B cell (primary cell): ENCODE measurements around the gene NR6A1. TPM values are rescaled to one million over a fixed set of nuclear protein-coding genes. Genes with fewer than 3 reads are reported as not detected.

Experiments
- ATAC-seq: fragments of 200-7000 bp; cut with Tn5 transposase; one replicate; pipeline ENCODE4 v1.10.0; 2021; ENCODE audit warnings: low read depth, mild to moderate bottlenecking, moderate number of reproducible peaks, moderate library complexity
- CTCF ChIA-PET: fragments of 350-600 bp; sonication (Branson Sonifier 250); formaldehyde crosslinking; loops from one replicate; lab custom pipeline; 2021; ENCODE audit warnings: antibody characterized with exemption, inconsistent platforms; lab: Charles Lee
- POLR2A ChIA-PET: fragments of 350-600 bp; sonication (Branson Sonifier 250); formaldehyde crosslinking; loops from one replicate; lab custom pipeline; 2021; ENCODE audit warnings: antibody characterized with exemption; lab: Charles Lee
- DNase-seq: peaks from one replicate; pipeline ENCODE4 v3.0.0; 2013
- H2AFZ ChIP-seq: 2 replicates; pipeline ENCODE4 v1.6.1; 2012; ENCODE audit warnings: mild to moderate bottlenecking, low read depth, low read length; ENCODE audit not compliant: insufficient read depth, poor library complexity, severe bottlenecking
- H3K27ac ChIP-seq, 2 donors: 1 replicate in 1 of 2; 2 replicates in 1 of 2; pipeline ENCODE4 v1.5.1; 2012 to 2013; ENCODE audit warnings: low read length in 2 of 2, mild to moderate bottlenecking in 2 of 2, moderate library complexity in 1 of 2
- H3K27me3 ChIP-seq, 4 experiments: fragments of 200-600 bp in 1 of 4; sonication (generic) in 1 of 4; replicated peaks in 1 of 4; 1 replicate in 2 of 4; 2 replicates in 2 of 4; pipeline versions ENCODE4 v1.6.1 to v1.7.0; 2013 to 2016; ENCODE audit warnings: low read length in 3 of 4, mild to moderate bottlenecking in 2 of 4, mixed read lengths in 1 of 4, moderate library complexity in 1 of 4; ENCODE audit not compliant: insufficient read depth in 4 of 4, control insufficient read depth in 3 of 4; ENCODE audit errors: control extremely low read depth in 1 of 4
- H3K36me3 ChIP-seq, 2 experiments: replicated peaks in 1 of 2; 1 replicate in 1 of 2; 2 replicates in 1 of 2; pipeline versions ENCODE4 v1.6.1 to v1.7.1; 2013; ENCODE audit warnings: low read length in 1 of 2; ENCODE audit not compliant: insufficient read depth in 2 of 2, control insufficient read depth in 1 of 2; ENCODE audit errors: control extremely low read depth in 1 of 2, extremely low read depth in 1 of 2
- H3K4me1 ChIP-seq, 2 donors: fragments of 200-600 bp in 1 of 2; sonication (generic) in 1 of 2; 1 replicate in 1 of 2; 2 replicates in 1 of 2; pipeline versions ENCODE4 v1.5.1 to v1.6.1; 2013 to 2017; ENCODE audit warnings: low read length in 2 of 2; ENCODE audit not compliant: control insufficient read depth in 2 of 2, insufficient read depth in 2 of 2
- H3K4me2 ChIP-seq: replicated peaks from 2 replicates; pipeline ENCODE3; 2012; ENCODE audit warnings: mild to moderate bottlenecking, low read depth, low read length; ENCODE audit not compliant: poor library complexity, severe bottlenecking
- H3K4me3 ChIP-seq, 5 experiments: fragments of 200-600 bp in 1 of 5; sonication (generic) in 1 of 5; 1 replicate in 3 of 5; 2 replicates in 2 of 5; pipeline versions ENCODE4 v1.5.1 to v1.7.0; 2011 to 2016; ENCODE audit warnings: low read length in 4 of 5, mild to moderate bottlenecking in 4 of 5, low read depth in 2 of 5, control low read depth in 1 of 5, moderate library complexity in 1 of 5; ENCODE audit not compliant: insufficient read depth in 1 of 5; ENCODE audit errors: control extremely low read depth in 1 of 5, extremely low read depth in 1 of 5
- H3K79me2 ChIP-seq: fragments of 200-600 bp; sonication (generic); one replicate; pipeline ENCODE4 v1.6.0; 2016; ENCODE audit warnings: low read length; ENCODE audit not compliant: control insufficient read depth, insufficient read depth
- H3K9ac ChIP-seq: fragments of 200-600 bp; sonication (generic); 2 replicates; pipeline ENCODE4 v1.6.1; 2017; ENCODE audit warnings: mild to moderate bottlenecking, low read length, moderate library complexity
- H3K9me3 ChIP-seq, 3 donors: one replicate each; pipeline versions ENCODE4 v1.6.1 to v1.7.1; 2013; ENCODE audit warnings: low read length in 2 of 3; ENCODE audit not compliant: control insufficient read depth in 2 of 3, insufficient read depth in 1 of 3; ENCODE audit errors: control extremely low read depth in 1 of 3
- H4K20me1 ChIP-seq: 2 replicates; pipeline ENCODE4 v1.6.0; 2012; ENCODE audit warnings: mild to moderate bottlenecking, low read length; ENCODE audit not compliant: insufficient read depth, control insufficient read depth, poor library complexity, severe bottlenecking
- H3K27ac Mint-ChIP-seq: one replicate; pipeline ENCODE4 v1.8.0; 2021; ENCODE audit warnings: mixed read lengths
- H3K27me3 Mint-ChIP-seq: one replicate; pipeline ENCODE4 v1.8.0; 2021; ENCODE audit warnings: mixed read lengths
- H3K4me1 Mint-ChIP-seq: one replicate; pipeline ENCODE4 v1.8.0; 2021; ENCODE audit warnings: mixed read lengths
- H3K4me3 Mint-ChIP-seq: one replicate; pipeline ENCODE4 v1.8.0; 2021; ENCODE audit warnings: mixed read lengths
- H3K9me3 Mint-ChIP-seq: one replicate; pipeline ENCODE4 v1.8.0; 2022; ENCODE audit warnings: mixed read lengths; ENCODE audit not compliant: insufficient read depth
- EZH2 ChIP-seq: IDR thresholded peaks from 2 replicates; pipeline ENCODE4 v1.6.1; 2012; ENCODE audit warnings: borderline replicate concordance, low read depth, mild to moderate bottlenecking, moderate library complexity, low read length; ENCODE audit not compliant: insufficient read depth, poor library complexity, severe bottlenecking
- WGBS: methylation state at CpG from one replicate; pipeline ENCODE4 v1.1.5; 2013; ENCODE audit warnings: missing lambda C conversion rate; ENCODE audit not compliant: insufficient coverage; 5-methylcytosine and 5-hydroxymethylcytosine counted together
- intact Hi-C: fragments of 100-400 bp; cut with micrococcal nuclease; formaldehyde crosslinking; loops from one replicate; pipeline ENCODE4 v1.10.0; 2022
- polyA plus RNA-seq: library from polyadenylated mRNA; depleted of rRNA; stranded (reverse); fragments of >200 nt; gene quantifications from 2 replicates; pipeline ENCODE4 v1.2.3, GENCODE V29; 2012
- total RNA-seq, 2 donors: library from RNA; stranded (reverse); fragments of 120-200 nt in 1 of 2; gene quantifications; 1 replicate in 1 of 2; 2 replicates in 1 of 2; pipeline versions ENCODE4 v1.2.3 to v1.2.4, GENCODE V29; 2013 to 2022
- TF ChIP-seq, protein P1 (sequence below): fragments of 200-600 bp; IDR thresholded peaks from one replicate; pipeline ENCODE4 v1.8.0; 2022; ENCODE audit warnings: antibody characterized with exemption, mild to moderate bottlenecking

The NR6A1 gene
- total and polyA plus RNA-seq, 2 donors (not counting 1 experiment from before 2014, with no cell fraction given): 0.09 to 0.67 TPM

DNA sequence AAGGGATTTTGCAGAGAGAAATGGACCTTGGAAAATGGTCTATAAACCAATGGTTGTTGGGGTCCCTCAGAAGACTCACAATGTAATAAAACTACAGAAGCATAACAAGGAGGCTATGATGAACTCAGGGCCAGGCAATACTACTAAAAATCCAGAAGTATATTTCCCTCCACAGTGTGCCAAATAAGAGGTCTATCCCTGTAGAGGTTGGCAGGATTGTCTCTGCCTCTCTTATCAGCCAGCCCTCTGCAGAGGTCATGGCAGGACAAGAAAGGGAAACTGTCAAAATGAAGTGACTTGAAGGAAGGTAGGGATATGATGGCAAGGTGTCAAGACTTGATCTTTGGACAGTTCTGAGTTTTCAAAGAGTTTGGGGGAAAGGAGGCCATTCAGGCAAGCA, 148.2 kb downstream of the NR6A1 start:
- Mint-ChIP-seq H3K4me3 (no peak overlapping the region), H3K4me1 (no peaks in the 10 kb centered on the region), H3K27me3 (no peaks in the 10 kb centered on the region), H3K9me3 (no peaks in the 10 kb centered on the region), H3K27ac (no peak overlapping the region)
- DNase-seq (no peak), ATAC-seq (no peak)
- H2AFZ ChIP-seq: no peak overlapping the region
- no peaks in the 10 kb centered on the region for H3K9me3 ChIP-seq
- intact Hi-C loops: no loop called here
- H3K4me2 ChIP-seq: no peak overlapping the region
- ChIA-PET CTCF (interaction anchor here (1.1 to 4.7 kb wide), 2 partner anchors 33 to 89 kb away, joined by 3 to 25 read pairs; no protein-coding TSS in a partner anchor), POLR2A (no interaction called here)
- no peaks in the 10 kb centered on the region for H3K4me1 ChIP-seq
- H3K79me2 ChIP-seq: no peaks in the 10 kb centered on the region
- no peak overlapping the region for H3K4me3 ChIP-seq
- TF ChIP-seq, protein P1, sequence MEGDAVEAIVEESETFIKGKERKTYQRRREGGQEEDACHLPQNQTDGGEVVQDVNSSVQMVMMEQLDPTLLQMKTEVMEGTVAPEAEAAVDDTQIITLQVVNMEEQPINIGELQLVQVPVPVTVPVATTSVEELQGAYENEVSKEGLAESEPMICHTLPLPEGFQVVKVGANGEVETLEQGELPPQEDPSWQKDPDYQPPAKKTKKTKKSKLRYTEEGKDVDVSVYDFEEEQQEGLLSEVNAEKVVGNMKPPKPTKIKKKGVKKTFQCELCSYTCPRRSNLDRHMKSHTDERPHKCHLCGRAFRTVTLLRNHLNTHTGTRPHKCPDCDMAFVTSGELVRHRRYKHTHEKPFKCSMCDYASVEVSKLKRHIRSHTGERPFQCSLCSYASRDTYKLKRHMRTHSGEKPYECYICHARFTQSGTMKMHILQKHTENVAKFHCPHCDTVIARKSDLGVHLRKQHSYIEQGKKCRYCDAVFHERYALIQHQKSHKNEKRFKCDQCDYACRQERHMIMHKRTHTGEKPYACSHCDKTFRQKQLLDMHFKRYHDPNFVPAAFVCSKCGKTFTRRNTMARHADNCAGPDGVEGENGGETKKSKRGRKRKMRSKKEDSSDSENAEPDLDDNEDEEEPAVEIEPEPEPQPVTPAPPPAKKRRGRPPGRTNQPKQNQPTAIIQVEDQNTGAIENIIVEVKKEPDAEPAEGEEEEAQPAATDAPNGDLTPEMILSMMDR: no peak
- no peak for TF ChIP-seq EZH2
- H3K27me3 ChIP-seq: no peaks in the 10 kb centered on the region
- H3K27ac ChIP-seq: no peak overlapping the region
- no peak overlapping the region for H3K9ac ChIP-seq
- no peaks in the 10 kb centered on the region for H4K20me1 ChIP-seq
- no peaks in the 10 kb centered on the region for H3K36me3 ChIP-seq

DNA sequence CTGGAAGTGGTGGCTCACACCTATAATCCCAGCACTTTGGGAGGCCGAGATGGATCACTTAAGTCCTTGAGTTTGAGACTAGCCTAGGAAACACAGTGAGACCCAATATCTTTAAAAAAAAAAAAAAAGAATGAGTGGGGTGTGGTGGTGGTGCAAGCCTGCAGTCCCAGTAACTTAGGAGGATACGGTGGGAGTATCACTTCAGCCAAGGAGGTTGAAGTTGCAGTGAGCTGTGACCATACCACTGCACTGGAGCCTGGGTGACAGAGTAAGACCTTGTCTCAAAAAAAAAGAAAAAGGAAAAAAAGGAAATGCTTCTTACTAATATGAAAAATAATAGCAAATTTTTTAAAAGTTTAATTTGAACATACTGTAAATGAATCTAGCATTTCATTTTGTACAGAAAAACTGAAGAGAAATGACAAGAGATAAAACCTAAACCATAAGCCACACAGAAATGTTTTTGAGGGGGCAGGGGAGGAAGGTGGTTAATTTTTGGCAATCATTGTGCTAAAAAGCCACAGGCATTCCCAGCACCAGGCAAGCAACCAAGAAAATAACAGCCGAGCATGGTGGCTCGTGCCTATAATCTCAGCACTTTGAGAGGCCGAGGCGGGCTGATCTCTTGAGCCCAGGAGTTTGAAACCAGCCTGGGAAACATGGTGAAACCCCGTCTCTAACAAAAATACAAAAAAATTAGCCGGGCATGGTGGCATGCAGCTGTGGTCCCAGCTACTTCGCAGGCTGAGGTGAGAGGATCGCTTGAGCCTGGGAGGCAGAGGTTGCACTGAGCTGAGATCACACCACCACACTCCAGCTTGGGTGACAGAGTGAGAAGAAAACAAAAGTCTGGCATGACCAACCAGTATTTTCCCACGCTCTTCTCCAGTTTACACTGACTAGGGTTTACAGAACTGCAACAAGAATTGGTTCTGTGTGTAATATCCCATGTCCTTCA, 149.5 kb downstream of the NR6A1 start:
- Mint-ChIP-seq H3K9me3 (no peaks in the 10 kb centered on the region), H3K27me3 (no peaks in the 10 kb centered on the region), H3K4me3 (no peak overlapping the region), H3K27ac (no peak overlapping the region), H3K4me1 (no peaks in the 10 kb centered on the region)
- H4K20me1 ChIP-seq: no peaks in the 10 kb centered on the region
- no peaks in the 10 kb centered on the region for H3K4me1 ChIP-seq
- no peak overlapping the region for H3K9ac ChIP-seq
- 64% methylated on average over 7 of the region's 11 CpGs for WGBS
- no peaks in the 10 kb centered on the region for H3K9me3 ChIP-seq
- no peak overlapping the region for H2AFZ ChIP-seq
- CTCF ChIA-PET: interaction anchor here (0.6 to 4.7 kb wide), 4 partner anchors 10 to 548 kb away, joined by 3 to 25 read pairs (median 3); no protein-coding TSS in a partner anchor
- H3K4me3 ChIP-seq: no peak overlapping the region
- POLR2A ChIA-PET: no interaction called here
- ATAC-seq (no peak), DNase-seq (no peak)
- H3K79me2 ChIP-seq: no peaks in the 10 kb centered on the region
- no peak overlapping the region for H3K4me2 ChIP-seq
- no peaks in the 10 kb centered on the region for H3K27me3 ChIP-seq
- TF ChIP-seq, protein P1: no peak
- TF ChIP-seq EZH2: no peak
- no peak overlapping the region for H3K27ac ChIP-seq
- intact Hi-C loops: no loop called here
- H3K36me3 ChIP-seq: no peaks in the 10 kb centered on the region
